ENCODE data around the gene CDADC1.
"Not testable (repeated sequence)": the region's sequence is repeated elsewhere in the genome, so short reads cannot be mapped to it uniquely, and the experiment has no call there.

The CDADC1 gene

DNA sequence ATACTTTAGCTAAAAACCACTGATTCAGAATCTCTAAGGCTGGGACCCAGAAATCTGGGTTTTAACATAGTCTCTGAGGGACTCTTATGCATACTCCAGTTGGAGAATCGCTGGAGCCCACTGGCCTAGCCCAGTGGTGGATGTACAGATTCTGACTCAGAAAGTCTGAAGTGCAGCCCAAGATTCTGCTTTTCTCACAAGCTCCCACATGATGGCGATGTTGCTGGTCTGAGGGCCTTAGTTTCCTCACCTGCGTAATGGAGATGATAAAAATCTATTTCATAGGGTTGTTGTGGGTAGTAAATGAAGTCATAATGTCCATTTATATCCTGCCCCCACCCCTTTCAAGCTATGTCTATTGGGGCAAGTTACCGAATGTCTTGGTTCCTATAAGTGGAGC is 7.7 kb upstream of the CDADC1 start:
- DNase-seq: no peak

DNA sequence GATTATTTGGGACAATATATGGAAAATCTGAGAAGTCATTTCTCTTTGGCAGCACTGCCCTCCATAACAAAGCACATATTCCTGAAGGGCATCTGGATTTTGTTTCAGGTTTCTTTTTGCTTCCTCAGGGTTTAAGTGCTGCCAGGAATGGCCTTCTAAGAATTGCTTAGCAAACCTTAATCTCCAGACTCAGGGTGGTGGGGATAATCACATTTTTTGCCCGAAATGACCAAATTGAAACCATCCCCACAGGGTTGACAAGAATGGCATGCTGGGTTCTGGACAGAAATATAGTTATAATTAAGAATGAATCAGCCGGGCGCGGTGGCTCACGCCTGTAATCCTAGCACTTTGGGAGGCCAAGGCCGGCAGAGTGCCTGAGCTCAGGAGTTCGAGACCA is 6.4 kb upstream of the CDADC1 start:
- DNase-seq: no peak

DNA sequence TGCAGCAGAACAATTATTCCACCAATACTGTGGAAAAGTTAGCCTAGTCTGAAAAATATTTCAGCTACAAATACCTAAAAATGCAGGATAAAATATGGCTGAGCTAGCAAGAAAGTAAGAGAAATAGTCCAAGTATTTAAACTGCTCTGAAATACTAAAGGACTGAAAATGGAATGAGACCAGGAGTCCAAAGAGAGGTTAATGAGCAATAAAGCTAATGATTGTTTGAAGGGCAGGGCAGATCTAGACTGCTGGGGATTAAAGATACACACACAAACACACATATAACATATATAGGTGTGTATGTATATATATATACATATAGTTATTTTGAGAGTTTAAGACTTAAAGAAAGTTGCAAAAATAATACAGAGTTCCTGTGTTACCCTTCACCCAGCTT is 2.6 kb upstream of the CDADC1 start:
- no peak for DNase-seq

DNA sequence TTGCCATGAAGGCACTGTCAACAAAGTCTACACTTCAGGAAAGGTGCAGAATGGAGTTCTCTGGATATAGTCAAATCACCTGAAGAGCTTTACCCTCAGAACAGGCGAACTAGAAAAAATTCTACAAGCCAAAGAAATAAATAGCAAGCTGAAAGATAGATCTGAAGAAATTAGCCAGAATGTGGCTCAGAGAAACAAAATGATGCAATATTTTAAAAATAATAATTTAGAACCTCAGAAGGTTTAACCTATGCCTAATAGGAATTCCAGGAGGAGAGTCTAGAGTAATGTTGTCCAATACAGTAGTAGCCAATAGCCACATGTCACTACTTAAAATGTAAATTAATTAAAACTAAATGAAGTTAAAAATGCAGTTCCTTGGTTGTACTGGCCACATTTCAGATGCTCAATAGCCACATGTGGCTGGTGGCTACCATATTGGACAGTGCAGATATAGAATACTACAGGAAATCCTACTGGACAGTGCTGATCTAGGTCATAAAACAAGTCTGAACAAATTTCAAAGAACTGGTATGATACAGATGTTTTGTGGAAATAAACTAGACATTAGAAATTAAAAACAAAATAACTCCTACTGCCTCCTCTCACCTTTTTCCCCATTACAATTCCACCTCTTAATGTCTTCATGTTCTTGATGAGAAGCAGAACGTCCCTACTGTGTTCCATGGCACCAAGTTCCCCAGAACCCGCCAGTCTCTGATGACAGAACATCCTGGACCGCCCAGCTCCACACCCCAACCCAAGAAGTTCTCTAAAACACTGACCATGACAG is 679 bp upstream of the CDADC1 start:
- no peak for DNase-seq

DNA sequence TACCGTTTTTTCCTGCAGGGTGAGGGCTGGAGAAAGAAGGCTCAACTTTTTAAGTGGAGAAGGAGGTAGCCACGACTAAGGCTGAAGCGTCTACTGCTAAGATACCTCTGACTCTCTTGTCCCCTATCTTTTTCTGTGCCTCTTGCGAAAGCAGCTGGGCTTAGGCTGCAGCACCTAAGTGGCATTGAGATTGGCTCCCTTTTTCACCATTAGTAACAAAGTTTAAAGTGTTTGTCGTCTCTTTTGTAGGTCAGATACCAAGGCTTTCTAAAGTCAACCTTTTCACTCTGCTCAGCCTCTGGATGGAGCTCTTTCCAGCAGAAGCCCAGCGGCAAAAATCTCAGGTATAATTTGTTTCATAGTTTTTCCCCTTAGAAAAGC is 887 bp downstream of the CDADC1 start:
- DNase-seq: no peak

DNA sequence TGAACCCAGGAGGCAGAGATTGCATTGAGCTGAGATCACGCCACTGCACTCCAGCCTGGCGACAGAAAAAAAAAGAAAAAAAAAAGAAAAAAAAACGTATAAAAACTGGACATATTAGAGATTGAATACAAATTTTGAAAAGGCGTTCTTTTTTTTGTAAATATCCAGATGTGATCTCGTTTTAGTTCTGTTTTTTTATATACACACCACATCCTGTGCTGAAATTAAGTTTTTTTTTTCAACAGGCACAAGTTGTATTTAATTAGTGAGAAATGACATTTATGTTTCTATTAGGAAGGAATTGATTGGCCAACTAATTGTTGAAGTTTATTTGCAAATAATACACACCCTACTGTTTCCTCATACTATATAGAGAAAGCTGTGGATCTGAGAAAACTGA is 3.6 kb downstream of the CDADC1 start:
- no peak for DNase-seq

DNA sequence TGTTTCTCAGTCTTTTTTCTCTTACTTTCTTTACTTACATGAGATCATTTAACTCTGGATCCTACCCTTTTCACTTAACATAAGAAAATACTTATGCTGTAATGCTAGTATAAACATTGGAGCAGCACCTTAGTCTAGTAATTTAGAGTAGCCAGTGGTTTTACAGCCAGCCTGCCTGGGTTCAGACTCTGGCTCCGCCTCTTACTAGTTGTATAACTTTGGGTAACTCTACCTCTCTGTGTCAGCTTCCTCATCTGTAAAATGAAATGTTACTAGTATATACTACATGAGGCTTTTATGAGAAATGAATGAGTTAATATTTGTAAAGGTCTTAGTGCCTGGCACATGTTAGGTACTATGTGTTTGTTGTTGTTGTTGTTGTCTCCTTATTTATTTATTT is 5.6 kb downstream of the CDADC1 start:
- DNase-seq: no peak

DNA sequence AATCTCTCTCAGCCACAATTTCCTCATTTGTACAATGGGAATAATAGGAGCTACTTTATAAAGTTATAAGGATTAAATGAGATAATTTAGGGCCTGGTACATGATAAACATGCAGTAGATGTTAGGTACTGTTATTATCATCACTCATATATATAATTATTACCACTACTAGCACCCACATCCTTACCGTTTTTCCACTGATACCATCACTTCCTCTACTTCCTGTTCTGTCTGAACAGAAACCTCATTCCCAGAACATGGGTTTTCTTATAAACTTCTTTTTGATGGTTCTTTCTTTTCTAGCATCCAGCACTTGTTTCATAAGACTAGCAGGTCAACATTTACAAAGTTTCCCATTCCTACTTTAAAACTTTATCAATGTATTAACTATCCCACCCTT is 6.3 kb downstream of the CDADC1 start:
- no peak for DNase-seq

DNA sequence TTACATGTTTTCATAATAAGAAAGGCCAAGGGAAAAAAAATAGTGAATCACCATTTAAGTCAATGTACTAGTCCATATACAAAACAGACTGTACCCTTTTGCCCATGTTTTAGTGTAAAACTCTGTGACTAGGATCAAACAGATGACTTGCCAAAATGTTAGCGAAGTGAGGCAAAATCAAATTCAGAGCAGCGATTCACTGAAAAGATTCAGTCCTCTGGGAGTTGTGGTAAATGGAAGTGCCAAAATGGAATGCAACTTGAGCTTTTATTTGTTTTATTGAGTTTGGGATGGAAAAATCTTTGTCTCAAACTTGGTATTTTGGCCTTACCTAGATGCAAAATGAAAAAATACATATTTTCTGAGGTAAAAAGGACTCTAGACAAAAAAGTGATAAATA is 9.1 kb downstream of the CDADC1 start:
- no peak for DNase-seq

DNA sequence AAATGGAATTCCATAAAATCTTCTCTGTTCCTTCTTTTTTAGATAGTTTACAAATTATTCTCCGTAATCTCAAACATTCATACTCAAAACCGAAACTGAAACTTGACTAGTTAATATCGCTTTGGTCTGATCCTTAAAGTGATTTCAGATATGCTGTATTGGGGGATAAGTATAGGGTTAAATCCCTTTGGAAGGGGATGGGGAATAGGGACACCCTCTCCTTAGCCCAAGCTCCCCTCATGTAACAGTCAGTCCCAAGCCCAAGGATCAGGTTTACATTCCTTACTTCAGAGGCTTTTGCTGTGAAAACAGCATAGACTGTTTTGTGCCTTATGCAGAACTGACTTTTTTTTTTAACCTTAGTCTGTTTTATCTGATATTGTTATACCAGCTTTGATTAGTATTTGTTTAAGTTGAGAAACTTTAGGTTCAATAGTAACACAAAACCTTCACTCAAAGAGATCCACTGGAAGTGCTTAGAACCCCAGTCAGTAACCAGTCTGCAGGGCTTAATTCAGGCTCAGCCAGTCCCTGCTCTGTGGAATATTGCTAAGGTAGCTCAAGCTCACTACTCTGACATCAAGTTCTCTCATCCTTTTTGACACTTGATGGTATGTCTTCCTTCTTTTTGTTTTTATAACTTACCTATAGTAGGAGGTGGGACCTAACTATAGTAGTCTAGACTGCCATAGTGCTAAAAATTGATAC is 10.5 kb downstream of the CDADC1 start:
- no peak for DNase-seq

DNA sequence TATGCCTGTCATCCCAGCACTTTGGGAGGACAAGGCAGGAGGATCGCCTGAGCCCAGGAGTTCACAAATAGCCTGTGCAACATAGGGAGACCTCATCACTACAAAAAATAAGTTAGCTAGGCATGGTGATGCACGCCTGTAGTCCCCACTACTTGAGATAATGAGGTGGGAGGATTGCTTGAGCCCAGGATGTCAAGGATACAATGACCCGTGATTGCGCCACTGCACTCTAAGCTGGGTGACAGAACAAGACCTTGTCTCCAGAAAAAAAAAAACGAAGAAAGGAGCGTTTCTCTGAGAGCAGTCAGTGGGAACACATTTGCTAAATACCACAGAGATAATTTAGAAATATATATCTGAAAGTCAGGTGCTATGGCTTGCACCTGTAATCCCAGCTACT is 11.9 kb downstream of the CDADC1 start:
- DNase-seq: no peak

DNA sequence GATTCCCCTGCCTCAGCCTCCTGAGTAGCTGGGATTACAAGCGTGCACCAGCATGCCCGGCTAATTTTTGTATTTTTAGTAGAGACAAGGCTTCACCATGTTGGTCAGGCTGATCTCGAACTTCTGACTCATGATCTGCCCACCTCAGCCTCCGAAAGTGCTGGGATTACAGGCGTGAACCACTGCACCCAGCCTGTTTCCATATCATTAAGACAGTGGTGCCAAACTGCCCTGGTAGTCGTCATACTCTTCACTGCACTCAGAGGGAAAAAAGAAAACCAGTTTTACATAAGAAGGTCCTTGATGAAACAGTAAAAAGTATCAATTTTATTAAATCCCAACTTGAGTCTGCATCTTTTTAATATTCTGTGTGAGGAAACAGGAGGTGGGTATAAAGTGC is 14.9 kb downstream of the CDADC1 start:
- DNase-seq: no peak

DNA sequence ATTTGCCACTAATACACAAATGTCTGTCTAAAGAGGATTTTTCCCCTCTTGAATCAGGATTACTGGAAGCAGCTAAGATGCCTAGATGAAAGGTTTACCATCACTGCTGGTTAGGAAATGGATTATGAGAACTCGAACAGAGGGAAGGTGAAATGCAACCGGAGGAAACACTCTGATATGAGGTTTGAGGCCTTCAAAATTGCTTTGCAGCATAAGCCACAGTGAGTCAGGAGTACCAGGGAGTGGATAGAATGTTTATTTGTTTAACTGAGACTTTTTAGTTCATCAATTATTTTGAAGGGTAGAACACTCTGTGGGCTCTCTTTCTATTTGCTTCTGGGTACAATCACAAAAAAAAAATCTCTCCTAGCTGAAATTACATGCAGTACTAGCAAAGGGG is 18.1 kb downstream of the CDADC1 start:
- DNase-seq: no peak

DNA sequence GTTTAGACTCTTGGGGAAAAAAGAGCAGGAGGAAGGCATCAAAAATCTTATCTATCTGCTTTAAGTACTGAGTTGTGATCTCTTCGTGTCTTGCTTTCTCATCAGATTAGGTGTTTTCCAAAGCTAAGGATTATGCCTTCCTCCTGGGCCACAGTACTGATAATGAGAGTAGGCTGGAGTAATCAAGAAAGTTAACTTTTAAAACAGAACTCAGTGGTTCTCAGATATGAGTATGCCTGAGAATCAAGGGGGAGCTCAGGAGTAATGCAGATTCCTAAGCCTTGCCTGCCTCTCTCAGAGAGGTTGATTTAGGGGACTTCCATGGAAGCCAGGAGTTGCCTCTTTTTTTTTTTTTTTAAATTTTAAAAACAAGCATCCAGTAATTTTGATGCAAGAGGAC is 23.5 kb downstream of the CDADC1 start:
- DNase-seq: no peak

DNA sequence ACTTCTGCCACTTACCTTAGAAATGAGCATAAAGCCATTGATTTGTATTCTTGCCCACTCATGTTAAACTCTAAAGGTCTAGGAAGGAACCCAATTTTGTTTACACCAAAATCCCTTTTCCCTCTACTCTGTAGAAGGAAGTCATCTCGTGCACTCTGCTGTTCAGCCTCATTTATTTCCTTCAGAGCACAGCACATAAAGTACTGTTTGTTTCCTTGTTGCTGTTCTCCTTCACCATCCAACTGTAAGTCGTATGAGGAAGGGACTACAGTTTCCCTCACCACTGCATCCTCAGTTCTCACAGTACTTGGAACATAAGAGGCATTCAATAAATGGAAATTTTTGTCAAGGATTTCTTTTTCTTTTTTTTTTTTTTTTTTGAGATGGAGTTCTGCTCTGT is 24.6 kb downstream of the CDADC1 start:
- no peak for DNase-seq

DNA sequence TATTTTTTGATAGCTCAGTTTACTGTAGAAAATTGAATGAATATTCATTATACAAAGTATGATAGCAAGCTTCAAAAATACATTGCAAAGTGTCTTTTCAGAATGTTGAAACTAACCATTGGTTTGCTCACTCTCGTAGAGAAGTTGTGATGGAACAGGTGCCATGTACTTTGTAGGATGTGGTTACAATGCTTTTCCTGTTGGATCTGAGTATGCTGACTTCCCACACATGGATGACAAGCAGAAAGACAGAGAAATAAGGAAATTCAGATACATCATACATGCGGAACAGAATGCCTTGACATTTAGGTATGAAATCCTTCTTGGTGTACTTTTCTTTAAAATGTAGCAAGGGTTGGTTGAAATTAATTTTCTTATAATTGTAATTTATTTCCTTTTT is 30.5 kb downstream of the CDADC1 start:
- DNase-seq: no peak

DNA sequence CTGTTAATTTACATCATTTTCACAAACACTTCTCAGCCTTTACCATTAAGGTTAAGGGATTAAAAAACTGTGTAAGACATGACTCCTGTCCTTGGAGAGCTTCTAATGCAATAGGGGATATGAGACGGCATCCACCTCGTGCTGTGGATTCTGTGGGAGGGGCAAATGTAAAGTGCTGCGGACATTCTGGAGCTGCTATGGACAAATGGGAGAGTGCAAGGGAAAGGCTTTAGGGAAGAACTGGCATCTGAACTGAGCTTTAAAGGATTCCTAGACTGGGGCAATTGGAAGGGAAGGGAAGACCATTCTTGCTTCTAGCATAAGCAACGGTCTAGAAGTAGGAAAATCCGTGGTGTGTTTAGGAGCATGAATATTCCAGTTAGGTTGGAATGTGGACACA is 31.4 kb downstream of the CDADC1 start:
- no peak for DNase-seq

DNA sequence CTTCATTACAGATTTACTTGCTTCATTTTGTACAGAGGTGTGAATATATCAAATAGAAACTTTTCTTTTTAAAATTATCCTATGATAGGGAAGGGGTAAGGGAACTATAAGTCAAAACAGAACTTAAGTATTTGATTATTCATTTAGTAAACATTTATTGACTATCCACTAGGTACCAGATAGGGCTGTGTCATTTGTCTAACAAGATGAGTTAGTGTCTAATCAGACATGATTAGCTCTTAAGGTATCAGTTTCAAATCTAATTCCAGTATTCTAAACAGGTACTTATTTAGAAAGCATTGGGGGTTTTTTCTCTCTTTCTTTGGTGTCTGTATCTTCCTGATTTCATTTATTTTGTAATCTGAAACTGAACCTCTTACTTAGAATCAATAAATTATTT is 32.2 kb downstream of the CDADC1 start:
- DNase-seq: no peak

DNA sequence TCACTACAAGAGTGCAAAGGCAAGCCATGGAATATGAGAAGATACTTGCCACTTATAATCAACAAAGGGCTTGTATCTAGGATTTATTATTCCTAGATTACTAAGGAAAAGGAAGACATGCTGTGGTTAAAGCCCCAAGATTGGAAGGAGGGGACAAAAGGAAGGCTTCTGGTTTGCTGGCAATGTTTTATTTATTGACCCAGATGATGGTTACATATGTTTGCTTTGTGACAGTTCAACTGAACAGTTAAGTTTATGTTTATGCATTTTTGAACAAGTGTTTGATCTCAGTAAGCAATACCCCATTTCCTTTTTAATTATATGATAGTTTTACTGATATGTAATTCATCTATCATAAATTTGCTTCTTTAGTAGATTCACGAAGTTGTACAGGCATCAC is 40.3 kb downstream of the CDADC1 start:
- DNase-seq: no peak

DNA sequence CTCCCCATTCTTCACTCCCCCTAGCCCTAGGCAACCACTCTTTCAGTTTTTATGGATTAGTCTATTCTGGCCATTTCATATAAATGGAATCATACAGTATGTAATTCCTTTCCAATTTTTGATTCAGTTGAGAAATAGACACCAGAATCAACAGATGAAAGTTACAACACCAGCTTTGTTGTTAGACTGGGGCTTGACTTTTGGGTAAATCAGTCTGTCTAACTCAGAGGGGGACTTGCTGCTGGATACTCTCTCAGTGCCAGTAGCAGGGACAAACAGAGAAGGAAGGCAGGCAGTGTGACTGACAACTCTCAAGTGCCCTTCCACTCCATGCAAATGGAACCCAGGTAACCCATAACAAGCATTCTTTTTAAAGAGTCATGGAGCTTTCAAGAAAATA is 40.7 kb downstream of the CDADC1 start:
- no peak for DNase-seq

DNA sequence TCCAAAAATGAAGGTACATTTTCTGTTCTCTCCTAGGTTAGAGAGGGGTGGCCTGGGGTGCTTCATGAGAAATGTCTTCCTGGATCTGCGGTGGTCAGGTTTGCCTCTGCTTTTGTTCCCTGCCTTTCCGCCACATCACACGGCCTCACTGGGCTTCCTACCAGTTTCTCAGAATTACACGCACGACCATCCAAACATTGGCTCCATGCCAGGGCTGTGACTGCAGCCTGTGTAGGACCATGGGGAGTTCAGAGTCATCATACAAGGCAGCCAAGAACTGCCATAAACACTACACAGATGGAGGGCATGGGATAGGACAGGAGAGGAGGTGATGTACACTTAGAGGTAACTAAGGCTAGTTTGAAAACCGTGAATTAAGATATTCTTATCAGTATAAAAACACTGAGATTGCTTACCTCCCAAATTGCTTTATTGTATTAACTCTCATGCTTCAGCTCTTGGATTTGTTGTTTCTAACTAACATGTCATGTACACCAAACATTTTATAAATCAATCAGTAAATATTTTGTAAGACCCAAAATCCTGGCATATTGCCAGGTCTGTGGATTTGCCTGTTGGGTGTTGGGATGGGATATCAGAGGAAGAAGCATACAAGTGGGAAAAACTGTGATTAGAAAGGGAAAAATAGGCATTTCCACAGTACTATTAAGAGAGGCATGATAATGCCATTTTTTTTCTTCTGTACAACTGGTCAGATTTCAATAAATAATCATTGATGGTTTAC is 45.2 kb downstream of the CDADC1 start:
- peak; percentile 46 for DNase-seq

DNA sequence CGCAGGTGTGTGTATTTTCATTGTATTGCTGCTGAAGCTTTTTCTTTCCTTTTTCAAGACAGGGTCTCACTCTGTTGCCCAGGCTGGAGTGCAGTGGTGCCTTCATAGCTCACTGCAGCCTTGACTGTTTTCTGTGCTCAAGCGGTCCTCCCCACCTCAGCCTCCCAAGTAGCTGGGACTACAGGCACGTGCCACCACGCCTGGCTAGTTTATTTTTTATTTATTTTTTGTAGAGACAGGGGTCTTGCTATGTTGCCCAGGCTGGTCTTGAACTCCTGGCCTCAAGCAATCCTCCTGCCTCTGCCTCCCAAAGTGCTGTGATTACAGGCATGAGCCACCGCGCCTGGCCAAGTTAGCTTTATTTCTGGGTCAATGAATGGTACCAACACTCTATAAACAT is 47.0 kb downstream of the CDADC1 start:
- not testable (repeated sequence) for DNase-seq

DNA sequence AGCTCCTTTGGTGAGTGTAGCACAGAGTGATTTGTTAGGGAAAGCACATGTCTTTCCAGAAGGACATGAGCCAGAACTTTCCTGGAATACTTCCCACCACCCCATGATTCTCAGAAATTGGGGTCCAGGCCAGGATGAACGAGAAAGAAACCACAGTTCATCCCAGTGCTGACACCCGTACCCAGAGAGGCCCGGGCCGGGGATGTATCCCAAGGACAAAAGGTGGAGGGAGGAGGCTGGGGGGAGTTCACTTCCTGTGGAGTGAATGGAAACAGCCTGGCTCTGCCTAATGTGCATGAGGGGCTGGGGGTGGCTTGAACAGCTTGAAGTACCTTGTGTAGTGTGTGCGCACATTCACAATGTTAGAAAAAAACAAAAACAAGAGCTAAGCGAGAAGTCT is 47.5 kb downstream of the CDADC1 start:
- no peak for DNase-seq

DNA sequence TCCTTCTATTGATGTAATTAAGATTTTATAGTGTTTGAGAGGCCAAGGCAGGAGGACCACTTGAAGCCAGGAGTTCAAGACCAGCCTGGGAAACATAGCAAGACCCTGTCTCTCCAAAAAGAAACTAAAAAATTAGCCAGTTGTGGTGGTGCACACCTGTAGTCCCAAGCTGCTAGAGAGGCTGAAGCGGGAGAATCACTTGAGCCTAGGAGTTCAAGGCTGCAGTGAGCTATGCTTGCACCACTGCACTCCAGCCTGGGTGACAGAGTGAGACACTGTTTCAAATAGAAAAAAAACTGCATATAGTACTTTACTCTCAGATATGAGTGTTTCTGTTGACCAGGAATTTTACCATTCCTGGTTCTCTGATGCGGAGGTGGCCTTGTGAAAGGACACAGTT is 48.9 kb downstream of the CDADC1 start:
- DNase-seq: no peak

Measured in NCI-H2227 treated with DMSO at 0.1 percent for 48 hours (cell line).